GM18508 (cell line): ENCODE measurements around the gene ARMC6.
"Not testable (repeated sequence)": the region's sequence is repeated elsewhere in the genome, so short reads cannot be mapped to it uniquely, and the experiment has no call there.

Experiments used
- ATAC-seq: cut with Tn5 transposase; IDR thresholded peaks from one replicate; pipeline ENCODE4 v1.9.1; 2021; ENCODE audit warnings: moderate number of reproducible peaks; ENCODE audit not compliant: insufficient read depth, unreplicated experiment

ARMC6 gene

DNA sequence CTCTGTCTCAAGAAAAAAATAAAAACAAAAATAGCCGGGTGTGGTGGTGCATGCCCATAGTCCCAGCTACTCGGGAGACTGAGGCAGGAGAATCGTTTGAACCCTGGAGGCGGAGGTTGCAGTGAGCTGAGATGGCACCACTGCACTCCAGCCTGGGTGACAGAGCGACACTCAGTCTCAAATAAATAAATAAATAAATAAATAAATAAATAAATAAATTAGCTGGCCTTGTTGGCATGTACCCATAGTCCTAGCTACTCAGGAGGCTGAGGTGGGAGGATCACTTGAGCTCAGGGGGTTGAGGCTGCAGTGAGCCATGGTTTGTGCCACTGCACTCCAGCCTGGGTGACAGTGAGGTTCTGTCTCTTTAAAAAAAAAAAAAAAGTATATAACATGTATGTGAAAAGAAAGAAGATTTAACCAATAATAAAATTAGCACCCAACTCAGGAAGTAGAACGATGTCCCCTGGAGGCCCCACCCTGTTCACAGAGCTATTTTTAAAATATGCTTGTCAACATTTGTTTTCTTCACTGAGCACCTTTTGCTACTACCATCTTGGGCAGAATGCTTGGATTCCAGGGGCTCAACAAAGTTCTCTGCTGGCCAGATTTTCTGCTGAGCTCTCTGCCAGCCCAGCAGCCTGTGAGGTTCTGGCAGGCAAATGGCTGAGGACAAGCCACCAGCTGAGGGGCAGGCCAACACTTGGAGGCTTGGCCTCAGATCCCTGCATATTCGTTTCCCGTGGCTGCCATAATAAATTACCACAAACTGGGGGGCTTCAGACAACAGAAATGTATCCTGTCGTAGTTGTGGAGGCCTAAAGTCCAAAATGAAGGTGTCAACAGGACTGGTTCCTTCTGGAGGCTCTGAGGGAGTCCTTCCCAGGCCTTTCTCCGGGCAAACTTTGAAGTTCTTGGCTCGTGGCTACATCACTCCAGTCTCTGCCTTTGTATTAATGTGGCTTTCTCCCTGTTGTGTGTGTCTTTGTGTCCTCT is 35.6 kb downstream of the ARMC6 start:
- ATAC-seq = no peak

DNA sequence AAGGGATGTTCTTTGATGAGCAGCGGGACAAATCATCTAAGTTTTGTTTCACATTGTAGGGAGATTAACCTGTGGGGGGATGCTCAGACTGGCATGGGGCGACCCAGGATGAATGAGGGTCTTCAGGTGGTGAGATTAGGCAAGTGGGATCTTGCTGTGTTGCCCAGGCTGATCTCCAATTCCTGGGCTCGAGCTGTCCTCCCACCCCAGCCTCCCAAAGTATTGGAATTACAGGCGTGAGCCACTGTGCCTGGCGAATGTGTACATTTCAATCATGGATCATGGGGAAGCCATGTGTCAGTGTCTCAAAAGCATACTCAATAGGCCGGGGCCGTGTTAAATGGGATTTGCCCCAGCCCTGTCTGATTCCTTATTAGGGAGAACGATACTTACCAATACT is 38.5 kb downstream of the ARMC6 start:
- ATAC-seq = no peak

DNA sequence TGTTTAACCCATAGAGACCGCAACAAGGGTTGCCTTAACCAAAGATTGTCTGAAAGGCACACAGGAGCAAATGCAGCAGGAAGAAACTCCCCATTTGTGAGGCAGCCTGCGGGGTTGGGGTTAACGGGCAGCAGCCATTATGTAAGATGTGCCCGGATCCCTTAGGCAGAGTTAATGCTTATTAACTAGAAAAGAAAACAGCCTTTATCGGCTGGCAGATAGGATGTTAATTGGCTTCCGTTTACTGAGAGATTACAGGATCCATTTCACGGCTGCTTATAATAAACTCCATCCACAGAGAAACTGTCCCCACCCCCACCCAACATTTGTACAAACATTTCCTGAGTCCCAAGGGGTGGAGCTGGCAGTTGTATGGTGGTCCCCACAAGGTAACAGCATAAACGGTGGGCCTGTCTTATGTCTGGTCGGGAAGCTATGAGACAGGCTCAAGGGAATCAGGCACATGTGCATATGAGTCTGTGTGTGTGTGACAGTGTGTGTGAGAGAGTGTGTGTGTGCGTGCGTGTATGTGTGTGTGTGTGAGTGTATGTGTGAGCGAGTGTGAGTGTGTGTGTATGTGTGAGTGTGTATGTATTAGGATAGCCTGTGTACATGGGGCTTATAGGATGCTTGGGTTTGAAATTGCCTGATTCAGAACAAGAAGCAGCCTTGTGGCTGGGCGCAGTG is 40.9 kb downstream of the ARMC6 start:
- ATAC-seq = no peak

DNA sequence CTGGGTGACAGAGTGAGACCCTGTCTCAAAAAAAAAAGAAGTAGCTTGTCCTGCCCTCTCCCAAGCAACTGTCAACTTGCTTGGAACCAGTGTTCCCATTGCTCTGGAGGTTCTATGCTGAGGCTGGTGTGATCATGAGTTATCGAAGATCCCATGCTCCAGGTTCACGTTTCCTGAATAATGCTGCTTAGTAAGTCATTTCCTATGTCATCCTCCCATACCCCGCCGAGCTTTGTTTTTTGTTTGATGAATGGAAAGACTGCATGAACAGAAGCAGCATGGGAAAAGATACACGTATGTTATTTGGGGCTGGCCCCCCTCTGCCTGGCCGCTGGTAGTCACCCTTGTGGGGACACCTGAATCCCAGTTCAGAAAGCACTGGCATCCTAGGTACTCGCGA is 41.7 kb downstream of the ARMC6 start:
- no peak for ATAC-seq

DNA sequence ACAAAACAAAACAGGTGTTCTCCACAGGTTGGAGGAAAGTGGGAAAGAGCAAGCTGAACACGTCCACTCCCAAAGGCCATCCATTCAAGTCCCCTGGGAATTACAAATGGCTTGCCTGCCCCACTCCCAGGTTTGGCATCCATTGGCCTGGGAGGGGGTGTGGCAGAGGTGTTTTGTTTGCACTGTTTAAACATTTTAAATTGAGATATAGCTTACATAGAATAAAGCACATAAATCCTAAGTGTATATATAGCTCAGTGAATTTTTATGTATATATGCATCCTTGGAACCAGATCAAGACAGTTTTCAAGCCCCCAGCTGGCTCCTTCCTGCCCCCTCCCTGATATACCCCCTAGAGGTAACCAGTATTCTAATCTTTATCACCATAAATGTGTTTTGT is 43.1 kb downstream of the ARMC6 start:
- no peak for ATAC-seq

DNA sequence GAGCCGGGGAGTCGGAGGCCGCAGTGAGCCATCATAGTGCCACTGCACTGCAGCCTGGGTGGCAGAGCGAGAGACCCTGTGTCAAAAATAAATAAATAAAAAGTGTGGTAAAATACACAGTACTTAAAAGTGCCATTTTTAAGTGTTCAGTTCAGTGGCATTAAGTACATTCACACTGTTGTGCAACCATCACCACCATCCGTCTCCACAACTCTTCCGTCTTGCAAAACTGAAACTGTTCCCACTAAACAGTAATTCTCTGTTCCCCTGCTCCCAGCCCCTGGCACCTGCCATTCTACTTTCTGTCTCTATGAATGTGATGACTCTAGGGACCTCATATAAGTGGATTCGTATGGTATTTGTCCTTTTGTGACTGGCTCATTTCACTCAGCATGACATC is 43.7 kb downstream of the ARMC6 start:
- ATAC-seq = no peak

DNA sequence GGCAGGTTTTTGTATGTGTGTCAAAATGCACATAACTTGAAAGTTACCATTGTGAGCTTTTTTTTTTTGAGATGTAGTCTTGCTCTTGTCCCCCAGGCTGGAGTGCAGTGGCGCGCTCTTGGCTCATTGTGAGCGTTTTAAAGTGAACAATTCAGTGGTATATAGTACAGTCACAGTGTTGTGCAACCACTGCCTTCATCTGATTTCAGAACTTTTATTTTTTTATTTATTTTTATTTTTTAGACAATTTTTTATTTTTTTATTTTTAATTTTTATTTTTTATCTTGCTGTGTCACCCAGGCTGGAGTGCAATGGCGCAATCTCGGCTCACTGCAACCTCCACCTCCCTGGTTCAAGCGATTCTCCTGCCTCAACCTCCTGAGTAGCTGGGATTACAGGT is 45.4 kb downstream of the ARMC6 start:
- no peak for ATAC-seq

DNA sequence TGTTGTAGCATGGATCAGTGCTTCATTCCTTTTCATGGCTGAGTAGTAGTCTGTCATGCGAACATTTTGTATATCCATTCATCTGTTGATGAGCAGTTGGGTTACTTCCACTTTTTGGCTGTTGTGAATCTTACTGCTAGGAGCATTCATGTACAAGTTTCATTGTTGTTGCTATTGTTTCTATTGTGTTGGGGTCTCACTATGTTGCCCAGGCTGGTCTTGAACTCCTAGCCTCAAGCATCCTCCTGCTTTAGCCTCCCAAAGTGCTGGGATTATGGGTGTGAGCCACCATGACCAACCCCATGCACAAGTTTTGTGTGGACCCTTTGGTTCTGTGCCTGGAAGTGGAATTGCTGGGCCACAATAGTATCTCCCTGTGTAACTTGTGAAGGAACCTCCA is 46.2 kb downstream of the ARMC6 start:
- ATAC-seq = no peak

DNA sequence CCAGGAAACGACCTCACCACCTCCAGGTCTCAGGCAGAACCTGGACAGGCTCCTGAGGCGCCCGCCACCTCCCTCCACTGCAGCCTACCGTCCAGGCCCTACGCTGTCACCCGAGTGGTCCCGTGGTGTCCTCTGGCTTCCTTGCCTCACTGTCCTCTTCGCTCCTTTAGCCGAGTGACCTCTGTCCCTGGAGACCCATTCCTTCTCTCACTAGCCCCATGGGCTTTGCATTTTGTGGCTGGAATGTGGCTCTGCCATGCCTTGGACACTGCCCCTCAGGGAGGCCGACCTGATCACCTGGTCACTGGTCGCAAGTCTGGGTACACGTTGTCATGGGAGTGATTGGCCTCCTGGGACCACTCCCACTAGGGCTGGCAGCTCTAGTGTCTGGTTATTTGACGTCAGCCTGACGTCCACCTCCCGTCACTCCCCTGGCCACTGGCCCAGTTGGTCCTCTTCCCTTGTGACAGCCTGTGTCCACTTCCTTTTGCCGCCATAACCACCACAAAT is 48.3 kb downstream of the ARMC6 start:
- no peak for ATAC-seq

DNA sequence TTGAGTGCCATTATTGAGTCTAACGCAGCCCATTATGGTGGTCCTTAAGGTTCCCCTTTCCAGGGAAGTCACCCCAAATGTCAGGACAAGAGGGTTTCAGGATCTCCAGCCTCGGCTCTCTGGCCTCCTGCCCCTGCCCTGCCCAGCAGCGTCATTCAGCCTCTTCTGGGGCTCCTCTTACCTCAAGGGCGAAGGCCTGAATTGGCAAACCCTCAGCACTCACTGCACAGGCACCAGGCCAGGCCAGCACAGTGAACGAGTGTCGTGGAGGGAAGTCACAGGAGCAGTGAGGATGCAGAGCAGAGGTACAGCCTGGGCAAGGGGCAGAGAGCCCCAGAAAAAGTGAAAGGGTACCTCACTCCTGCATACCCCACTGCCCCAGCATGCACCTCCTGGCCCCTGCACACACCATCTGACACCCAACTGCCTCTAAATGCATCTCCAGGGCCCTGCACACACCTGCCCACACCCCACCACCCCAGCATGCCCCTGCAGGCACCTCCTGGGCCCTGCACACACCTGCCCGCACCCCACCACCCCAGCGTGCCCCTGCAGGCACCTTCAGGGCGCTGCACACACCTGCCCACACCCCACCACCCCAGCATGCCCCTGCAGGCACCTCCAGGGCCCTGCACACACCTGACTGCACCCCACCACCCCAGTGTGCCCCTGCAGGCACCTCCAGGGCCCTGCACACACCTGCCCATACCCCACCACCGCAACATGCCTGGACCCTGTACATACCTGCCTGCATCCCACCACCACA is 50.2 kb downstream of the ARMC6 start:
- ATAC-seq = no peak

DNA sequence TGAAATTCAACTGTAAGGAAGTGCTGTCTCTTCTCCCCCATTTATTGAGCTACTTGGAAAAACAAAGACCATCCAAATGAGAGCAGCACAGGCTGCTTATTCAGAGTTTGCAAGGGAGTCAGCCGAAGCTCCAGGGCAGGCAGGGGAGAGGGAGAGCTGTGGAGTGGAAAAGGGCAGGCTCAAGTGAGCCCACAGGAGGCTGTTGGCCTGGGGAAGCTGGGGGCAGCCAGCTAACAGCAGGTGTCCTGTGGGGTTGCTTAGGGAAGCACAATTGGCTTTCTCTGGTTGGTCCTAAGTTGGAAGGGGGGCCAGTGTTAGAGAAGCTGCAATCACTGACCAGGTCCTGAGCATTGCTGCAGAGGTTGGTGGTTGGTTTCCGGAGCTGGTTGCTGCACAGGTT is 54.3 kb downstream of the ARMC6 start:
- no peak for ATAC-seq

DNA sequence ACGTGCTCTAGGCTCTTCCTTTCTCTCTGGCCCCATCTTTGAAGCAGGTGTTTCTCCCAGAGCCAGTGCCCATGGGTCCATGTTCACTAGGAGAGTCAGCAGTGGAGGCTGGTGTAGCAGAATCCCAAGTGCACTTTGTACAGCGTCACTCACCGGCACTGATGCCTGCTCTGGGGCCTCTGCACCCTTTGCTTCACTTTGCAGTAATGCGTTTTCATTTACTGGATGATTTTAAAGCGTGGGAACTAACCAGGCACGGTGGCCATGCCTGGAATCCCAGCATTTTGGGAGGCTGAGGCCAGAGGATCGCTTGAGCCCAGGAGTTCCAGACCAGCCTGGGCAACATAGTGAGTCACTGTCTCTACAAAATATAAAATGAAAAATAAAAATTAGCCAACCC is 61.1 kb downstream of the ARMC6 start:
- ATAC-seq = no peak

DNA sequence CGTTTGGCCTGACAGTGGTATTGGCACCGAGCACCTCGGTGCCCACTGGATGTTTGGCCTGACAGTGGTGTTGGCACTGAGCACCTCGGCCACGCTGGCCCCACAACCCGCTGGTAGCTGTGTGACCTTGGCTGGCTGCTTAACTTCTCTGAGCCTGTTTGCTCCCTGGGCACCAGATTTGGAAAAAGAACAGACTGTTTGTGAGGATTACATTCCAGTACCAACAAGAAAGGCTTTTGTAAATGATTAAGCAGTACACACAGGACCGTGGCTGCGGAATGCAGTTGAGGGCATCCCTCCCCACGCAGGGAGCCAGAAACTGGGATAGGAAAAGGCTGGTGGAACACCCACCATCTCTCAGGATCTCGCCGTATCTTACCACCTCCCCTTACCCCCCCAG is 62.3 kb downstream of the ARMC6 start:
- no peak for ATAC-seq

DNA sequence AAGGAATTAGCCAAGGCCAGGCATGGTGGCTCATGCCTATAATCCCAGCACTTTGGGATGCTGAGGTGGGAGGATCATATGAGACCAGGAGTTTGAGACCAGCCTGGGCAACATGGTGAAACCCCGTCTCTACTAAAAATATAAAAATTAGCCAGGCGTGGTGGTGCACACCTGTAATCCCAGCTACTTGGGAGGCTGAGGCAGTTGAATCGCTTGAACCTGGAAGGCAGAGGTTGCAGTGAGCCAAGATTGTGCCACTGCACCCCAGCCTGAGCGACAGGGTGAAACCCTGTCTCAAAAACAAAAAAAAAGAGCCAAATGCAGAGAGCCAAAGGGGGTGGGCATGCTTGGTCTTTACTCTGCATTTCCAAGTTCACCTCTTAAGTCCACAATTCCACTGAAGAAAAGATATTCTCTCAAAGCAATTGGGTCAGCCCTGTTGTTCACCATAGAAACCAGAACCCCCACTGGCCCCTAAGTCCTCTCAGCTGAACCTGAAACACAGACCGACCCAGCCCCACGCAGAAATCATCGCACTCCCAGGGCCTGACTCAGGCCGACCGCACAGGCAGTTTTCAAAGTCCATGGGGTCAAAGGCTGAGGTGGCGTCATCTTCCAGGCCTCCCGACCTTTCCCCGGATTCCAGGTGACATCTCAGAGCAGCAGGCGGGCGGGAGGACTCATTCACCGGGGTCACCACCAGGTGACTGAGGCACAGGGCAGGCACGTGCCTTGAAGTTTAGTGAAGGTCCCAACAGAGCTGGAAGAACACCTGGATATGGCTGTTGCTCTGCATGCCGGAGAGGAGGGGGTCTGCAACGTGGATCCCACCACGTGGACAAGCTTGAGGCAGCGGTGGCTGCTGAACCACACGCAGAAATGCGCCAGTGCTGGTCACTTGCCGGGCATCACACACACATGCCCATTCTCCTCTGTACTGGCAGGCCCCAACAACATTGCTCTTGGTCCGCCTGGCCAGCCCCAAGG is 63.5 kb downstream of the ARMC6 start:
- ATAC-seq = no peak

DNA sequence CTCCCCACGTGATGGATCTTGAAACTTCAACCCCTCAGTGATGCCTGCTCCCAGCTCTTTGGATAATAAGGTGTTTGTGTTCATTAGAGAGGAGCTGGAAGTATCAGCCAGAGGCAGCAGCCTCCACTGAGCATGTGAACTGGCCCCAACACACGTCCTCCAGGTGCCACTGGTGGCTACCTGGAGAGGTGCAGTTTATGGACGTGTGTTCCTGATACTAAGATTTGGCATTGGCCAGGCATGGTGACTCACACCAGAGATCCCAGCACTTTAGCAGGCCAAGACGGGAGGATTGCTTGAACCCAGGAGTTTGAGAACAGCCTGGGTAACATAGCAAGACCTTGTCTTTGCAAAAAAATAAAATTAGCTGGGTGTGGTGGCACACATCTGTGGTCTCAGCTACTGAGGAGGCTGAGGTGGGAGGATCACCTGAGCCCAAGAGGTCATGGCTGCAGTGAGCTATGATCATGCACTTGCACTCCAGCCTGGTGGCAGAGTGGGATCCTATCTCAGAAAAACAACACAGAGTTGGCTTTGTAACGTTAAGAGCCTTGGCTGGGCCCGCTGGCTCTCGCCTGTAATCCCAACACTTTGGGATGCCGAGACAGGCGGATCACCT is 64.8 kb downstream of the ARMC6 start:
- ATAC-seq = no peak

DNA sequence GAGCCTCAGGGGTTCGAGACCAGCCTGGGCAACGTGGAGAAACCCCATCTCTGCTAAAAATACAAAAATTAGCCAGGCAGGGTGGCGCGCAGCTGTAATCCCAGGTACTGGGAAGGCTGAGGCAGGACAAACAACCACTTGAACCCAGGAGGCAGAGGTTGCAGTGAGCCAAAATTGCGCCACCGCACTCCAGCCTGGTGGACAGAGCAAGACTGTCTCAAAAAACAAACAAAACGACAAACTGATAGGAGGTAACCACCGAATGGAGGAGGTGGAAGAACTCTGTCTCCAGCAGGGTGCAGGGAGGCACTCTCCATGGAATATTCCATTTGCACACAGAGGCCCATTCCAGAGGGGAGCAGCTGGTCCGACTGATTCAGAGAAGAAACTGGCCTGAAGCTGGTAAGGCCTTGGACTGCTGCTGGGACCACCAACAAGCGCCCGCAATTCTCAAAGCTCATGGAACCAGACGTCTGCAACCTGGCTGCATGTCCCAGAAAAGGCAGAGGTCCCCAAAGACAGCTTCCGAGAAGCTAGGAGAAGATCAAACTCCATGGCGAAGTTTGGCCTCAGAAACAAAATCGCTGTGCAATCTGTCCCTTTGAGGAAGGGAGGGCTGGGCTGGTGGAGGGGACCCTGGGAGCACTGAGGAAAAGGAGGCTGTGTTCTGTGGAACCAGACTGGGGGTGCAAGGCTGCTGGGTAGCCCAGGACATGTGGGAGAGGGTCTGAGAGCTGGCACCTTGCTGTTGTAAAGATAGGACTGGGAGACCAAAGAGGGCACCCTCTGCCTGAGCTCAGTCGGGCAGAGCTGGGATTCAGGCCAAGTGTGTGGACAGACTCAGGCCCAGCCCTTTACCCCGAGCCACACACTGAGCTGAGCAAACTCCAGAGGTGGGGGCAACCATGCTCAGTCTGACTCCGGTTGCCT is 65.6 kb downstream of the ARMC6 start:
- ATAC-seq = no peak

DNA sequence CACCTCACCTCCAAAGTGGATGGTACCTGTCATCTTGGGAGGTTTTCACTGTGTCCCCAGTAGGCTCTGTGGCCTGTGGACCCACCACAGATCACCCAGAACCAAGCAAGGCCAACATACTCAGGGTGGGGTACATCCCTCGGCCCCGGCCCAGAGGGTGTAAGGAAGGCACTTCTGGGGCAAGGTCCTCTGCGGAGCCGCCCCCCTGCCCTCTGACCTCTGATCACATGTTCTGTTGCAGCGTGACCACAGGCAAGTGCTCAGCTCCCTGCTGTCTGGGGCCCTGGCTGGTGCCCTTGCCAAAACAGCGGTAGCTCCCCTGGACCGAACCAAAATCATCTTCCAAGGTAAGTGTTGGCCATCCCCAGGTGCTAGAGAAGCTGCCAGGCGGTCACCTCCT is 68.1 kb downstream of the ARMC6 start:
- ATAC-seq = no peak

DNA sequence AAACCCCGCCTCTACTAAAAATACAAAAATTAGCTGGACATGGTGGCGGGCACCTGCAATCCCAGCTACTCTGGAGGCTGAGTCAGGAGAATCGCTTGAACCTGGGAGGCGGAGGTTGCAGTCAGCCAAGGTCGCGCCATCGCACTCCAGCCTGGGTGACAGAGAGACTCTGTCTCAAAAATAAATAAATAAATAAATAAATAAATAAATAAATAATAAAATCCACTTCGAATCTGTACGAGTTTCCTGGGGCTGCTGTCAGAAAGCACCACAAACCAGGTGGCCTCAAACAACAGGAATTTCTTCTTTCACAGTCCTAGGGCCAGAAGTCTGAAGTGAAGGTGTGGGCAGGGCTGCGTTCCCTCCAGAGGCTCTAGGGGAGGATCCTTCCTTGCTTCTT is 69.2 kb downstream of the ARMC6 start:
- ATAC-seq = not testable (repeated sequence)
